ENCODE results near the gene ACTC1.

ACTC1 gene

DNA sequence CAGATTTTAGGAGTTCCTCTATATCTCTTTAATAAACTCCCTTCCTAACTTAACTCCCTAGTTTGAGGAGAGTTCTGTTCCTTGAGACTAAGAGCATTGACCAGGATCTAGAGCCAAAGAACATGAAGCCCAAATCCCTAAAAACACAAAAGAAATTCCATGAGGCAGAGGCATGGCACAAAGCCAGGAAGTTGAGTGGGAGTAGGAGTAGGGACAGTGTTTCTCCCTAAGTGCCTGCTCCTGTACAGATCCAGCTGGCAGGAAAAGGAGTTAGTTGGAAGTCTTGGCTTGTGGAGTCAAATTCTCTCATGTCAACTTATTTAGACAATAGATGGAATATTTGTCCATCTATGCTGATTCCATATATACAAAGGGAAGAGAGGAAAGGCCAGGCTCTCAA is 11.4 kb downstream of the ACTC1 start:
- Mint-ChIP-seq H3K27me3 (peaks cover 23% of the 10 kb centered on the region), H3K36me3 (no peaks in the 10 kb centered on the region), H3K9me3 (peaks cover 10% of the 10 kb centered on the region), H3K4me1 (no peaks in the 10 kb centered on the region), H3K27ac (no peak overlapping the region), H3K4me3 (no peak overlapping the region)
- ATAC-seq: no peak

DNA sequence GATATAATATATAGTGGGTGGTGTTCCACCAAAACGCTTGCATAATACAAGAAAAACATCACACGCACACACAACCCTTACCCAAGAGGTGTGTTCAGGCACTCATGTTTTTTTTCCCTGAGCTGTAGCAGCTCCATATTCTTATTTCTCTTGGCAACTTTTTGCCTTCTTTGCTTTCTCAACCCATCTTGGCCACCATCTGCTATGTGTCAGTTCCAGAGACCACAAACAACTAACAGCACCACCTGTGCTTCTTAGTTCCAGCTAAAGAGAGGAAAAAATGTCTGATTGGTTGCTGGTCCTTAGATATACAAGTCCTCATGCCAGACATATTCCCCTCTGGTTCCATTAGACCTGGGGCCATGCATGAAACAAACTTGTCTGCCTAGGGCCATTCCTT is 11.9 kb downstream of the ACTC1 start:
- H3K4me1 Mint-ChIP-seq: no peaks in the 10 kb centered on the region
- H3K36me3 Mint-ChIP-seq: no peaks in the 10 kb centered on the region
- H3K27ac Mint-ChIP-seq: no peak overlapping the region
- no peak for ATAC-seq
- H3K4me3 Mint-ChIP-seq: no peak overlapping the region
- H3K27me3 Mint-ChIP-seq: peaks cover 21% of the 10 kb centered on the region
- peaks cover 10% of the 10 kb centered on the region for H3K9me3 Mint-ChIP-seq

DNA sequence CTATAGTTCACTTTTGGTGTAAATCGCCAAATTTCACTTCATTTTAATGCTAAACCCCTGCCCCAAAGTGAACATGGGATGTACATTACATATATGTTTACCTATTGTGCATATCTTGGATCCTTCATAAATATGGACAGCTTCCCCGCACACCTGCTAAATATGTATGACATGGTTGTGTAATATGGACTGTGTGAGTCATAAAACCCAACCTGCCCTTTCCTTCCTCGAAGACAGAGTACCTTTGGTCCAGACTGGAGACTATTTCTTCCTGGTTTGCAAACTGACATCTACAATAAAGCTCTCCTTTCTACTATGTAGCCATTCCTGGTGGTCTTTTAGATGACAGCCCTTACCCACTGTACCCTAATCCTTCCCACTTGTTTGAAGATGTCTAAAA is 12.4 kb downstream of the ACTC1 start:
- no peak overlapping the region for H3K27ac Mint-ChIP-seq
- no peaks in the 10 kb centered on the region for H3K4me1 Mint-ChIP-seq
- no peak for ATAC-seq
- H3K4me3 Mint-ChIP-seq: no peak overlapping the region
- peaks cover 10% of the 10 kb centered on the region for H3K9me3 Mint-ChIP-seq
- H3K27me3 Mint-ChIP-seq: peaks cover 21% of the 10 kb centered on the region
- H3K36me3 Mint-ChIP-seq: no peaks in the 10 kb centered on the region

DNA sequence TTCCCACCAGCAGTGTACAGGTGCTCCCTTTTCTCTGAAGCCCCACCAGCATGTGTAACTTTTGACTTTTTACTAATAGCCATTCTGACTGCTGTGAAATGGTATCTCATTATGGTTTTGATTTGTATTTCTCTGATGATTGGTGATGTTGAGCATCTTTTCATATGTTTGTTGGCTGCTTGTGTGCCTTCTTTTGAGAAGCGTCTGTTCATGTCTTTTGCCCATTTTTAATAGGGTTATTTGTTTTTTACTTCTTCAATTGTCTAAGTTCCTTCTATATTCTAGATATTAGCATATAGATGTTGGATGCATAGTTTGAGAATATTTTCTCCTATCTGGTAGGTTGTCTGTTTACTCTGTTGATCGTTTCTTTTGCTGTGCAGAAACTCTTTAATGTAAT is 14.6 kb downstream of the ACTC1 start:
- Mint-ChIP-seq H3K27me3 (peaks cover 17% of the 10 kb centered on the region), H3K27ac (no peak overlapping the region), H3K9me3 (peaks cover 10% of the 10 kb centered on the region), H3K36me3 (no peaks in the 10 kb centered on the region), H3K4me1 (no peaks in the 10 kb centered on the region), H3K4me3 (no peak overlapping the region)
- ATAC-seq: no peak

DNA sequence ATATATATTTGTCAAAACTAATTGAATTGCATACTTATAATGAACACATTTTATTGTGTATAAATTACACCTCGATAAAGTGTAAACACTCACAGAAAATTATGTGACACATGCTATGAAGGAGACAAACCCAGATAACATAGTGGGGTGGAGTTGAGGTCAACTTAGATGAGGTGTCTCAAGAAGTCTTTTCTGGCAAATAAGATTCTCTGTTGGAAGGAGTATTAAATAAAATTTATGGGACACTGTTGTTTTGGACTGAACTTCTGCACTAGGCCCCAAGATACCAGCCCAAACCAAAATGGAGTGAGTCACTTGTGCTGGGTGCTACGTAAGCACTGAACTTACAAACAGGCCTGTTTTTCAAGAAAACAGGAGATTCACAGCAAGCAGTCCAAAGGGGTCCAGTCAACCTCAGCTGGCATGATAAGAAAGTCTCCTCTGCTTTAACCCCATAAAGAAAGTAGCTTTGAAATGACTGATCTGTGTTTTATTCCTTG is 18.7 kb downstream of the ACTC1 start:
- no peaks in the 10 kb centered on the region for H3K4me1 Mint-ChIP-seq
- ATAC-seq: no peak
- H3K4me3 Mint-ChIP-seq: no peak overlapping the region
- H3K27ac Mint-ChIP-seq: no peak overlapping the region
- peaks cover 10% of the 10 kb centered on the region for H3K9me3 Mint-ChIP-seq
- peaks cover 7% of the 10 kb centered on the region for H3K27me3 Mint-ChIP-seq
- H3K36me3 Mint-ChIP-seq: no peaks in the 10 kb centered on the region

DNA sequence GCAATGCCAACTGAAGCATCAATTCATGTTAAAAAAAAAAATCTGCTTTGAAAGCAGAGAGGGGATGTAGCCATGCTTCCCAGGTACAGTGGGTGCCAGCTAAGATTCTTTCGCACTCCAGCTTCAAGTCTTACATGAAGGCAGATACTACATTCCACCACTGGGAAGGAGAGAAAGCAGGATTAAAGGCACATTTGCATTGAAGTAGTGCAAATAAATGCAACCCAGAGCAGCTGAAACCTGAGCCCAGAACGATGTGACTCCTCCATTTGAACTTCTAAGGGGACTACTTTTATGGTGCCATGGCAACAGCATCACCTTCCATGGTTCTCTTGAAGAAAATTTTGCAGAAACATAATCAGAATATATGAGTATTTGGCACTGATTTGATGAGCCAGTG is 21.4 kb downstream of the ACTC1 start:
- Mint-ChIP-seq H3K36me3 (no peaks in the 10 kb centered on the region), H3K4me1 (no peaks in the 10 kb centered on the region), H3K27me3 (peaks cover 27% of the 10 kb centered on the region), H3K4me3 (no peak overlapping the region), H3K9me3 (no peaks in the 10 kb centered on the region), H3K27ac (no peak overlapping the region)
- no peak for ATAC-seq

DNA sequence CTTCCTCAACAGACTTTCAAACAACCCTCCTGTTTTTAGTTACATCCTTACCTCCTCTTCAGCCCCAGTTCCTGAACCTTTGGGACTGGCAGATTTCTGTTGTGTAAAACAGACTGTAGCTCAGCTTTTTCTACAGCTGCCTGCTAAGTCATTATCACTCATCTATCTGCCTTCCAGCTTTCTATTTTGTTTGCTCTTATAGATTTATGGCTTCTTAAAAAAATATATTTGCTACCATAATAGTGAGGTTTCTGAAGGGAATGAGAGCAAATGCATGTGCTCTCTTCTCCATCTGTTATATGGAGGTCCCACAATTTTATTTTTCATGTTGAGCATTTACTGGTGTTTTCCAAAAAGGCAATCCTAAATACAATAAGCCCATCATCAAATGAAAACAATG is 22.3 kb downstream of the ACTC1 start:
- no peaks in the 10 kb centered on the region for H3K9me3 Mint-ChIP-seq
- no peak overlapping the region for H3K4me3 Mint-ChIP-seq
- H3K27ac Mint-ChIP-seq: no peak overlapping the region
- H3K36me3 Mint-ChIP-seq: no peaks in the 10 kb centered on the region
- H3K4me1 Mint-ChIP-seq: no peaks in the 10 kb centered on the region
- ATAC-seq: no peak
- H3K27me3 Mint-ChIP-seq: peaks cover 27% of the 10 kb centered on the region

DNA sequence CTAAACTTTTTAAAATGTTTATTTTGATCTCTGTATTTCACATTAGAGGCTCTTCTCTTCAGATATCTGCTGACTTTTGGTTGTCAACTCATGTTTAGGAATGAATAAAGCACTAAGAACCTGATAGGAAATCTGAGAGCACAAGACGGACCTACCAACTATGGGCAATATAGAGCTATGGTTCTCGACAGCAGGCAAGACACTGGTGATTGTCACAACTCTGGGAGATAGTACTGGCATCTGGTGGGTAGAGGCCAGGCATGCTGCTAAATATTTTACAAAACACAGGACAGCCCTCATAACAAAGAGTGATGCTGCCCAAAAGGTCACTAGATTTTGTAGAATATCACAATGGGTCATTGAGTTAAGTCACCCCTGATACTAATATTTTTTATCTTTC is 23.0 kb downstream of the ACTC1 start:
- Mint-ChIP-seq H3K27me3 (peaks cover 27% of the 10 kb centered on the region), H3K4me3 (no peak overlapping the region), H3K36me3 (no peaks in the 10 kb centered on the region), H3K9me3 (no peaks in the 10 kb centered on the region), H3K27ac (no peak overlapping the region), H3K4me1 (no peaks in the 10 kb centered on the region)
- no peak for ATAC-seq

DNA sequence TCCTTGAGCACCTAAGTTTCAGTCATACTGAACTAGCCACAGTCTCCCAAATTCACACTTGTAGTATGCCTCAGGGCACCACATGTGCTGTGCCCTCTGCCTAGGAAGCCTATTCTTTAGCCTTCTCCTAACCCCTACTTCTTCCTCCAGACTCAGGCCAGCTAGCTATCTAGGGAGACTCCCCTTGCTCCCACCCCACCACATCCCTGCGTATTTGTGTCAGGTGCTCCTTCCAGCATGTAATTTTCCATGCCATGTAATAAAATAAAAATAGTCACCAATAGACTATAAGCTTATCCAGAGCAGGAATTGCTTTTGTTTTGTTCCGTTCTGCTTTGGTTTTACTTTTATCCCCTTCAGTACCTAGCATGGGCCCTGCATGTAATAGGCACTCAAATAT is 25.6 kb downstream of the ACTC1 start:
- H3K27me3 Mint-ChIP-seq: peaks cover 27% of the 10 kb centered on the region
- no peak overlapping the region for H3K27ac Mint-ChIP-seq
- H3K4me3 Mint-ChIP-seq: no peak overlapping the region
- H3K36me3 Mint-ChIP-seq: no peaks in the 10 kb centered on the region
- H3K9me3 Mint-ChIP-seq: no peaks in the 10 kb centered on the region
- no peaks in the 10 kb centered on the region for H3K4me1 Mint-ChIP-seq
- no peak for ATAC-seq

DNA sequence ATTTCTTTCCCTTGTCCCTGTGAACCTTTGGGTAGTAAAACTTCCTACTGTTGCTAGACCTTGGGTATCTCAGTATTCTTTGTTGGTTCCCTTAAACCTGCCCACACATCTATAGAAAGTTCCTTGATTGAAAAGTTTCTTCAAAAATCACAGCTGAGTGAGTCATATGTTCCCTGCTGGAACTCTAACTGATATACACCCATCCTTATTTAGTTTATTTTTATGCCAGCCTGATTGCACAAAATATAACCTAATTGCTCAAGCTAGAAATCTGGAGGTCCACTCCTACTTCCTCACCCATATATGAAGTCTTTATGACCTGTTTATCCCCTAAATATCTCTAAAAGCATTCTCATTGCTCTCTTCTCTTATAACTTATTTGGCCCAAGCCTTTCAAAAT is 26.8 kb downstream of the ACTC1 start:
- H3K9me3 Mint-ChIP-seq: no peaks in the 10 kb centered on the region
- H3K27ac Mint-ChIP-seq: no peak overlapping the region
- H3K36me3 Mint-ChIP-seq: no peaks in the 10 kb centered on the region
- H3K4me1 Mint-ChIP-seq: no peaks in the 10 kb centered on the region
- H3K27me3 Mint-ChIP-seq: peaks cover 27% of the 10 kb centered on the region
- H3K4me3 Mint-ChIP-seq: no peak overlapping the region
- no peak for ATAC-seq

DNA sequence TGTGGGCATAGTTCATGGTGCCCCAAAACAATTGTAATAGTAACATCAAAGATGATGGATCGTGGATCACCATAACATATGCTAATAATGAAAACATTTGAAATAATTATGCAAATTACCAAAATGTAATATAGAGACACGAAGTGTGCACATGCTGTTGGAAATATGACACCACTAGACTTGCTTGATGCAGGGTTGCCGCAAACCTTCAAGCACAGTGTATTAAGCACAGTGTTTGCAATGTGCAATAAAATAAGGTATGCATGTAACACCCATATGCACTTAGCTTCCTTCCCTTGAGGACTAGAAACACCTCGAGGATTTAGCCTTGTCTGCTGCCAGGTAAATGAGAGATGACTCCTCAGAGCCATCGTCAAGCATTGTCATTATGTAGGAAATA is 29.6 kb downstream of the ACTC1 start:
- Mint-ChIP-seq H3K9me3 (no peaks in the 10 kb centered on the region), H3K4me3 (no peak overlapping the region), H3K27me3 (peaks cover 20% of the 10 kb centered on the region), H3K4me1 (no peaks in the 10 kb centered on the region), H3K27ac (no peak overlapping the region), H3K36me3 (no peaks in the 10 kb centered on the region)
- ATAC-seq: no peak

DNA sequence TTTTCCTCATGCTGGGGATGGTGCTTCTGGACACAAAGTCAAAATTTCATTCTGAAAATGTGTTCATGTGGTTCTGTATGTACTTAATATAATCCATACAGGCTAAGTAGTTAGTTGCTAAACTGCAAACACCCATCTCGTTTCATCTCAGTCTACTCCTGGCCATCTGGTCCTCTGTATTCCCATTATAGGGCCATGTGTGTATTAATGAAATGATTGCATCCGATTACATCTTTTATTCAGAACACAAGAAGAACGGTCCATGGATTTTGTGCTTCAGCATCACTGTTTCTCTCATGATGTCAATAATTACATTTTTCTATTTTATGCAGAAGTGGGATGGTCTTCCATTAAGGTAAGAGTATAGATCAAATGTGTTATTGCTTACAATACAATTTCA is 34.4 kb downstream of the ACTC1 start:
- H3K4me1 Mint-ChIP-seq: no peaks in the 10 kb centered on the region
- ATAC-seq: no peak
- no peak overlapping the region for H3K4me3 Mint-ChIP-seq
- H3K9me3 Mint-ChIP-seq: no peaks in the 10 kb centered on the region
- H3K27ac Mint-ChIP-seq: no peak overlapping the region
- H3K27me3 Mint-ChIP-seq: peaks cover 44% of the 10 kb centered on the region
- no peaks in the 10 kb centered on the region for H3K36me3 Mint-ChIP-seq

DNA sequence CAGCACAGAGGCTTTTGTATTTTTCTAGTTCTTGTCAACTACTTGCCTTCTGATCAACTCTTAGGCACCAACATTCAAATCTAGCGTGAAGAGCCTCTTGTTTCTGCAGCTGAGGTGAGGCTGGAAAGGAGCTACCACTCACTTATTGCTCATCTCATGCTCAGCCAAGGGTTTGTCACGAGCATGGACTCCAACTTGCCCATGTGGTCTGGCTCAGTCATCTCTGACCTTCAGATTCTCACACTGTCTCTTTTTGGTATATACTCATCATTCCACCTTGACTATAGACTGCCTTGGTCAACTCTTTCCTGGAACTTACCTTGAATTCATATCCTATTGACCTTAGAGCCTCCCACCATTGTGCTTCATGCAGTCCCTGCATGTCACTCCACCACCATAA is 35.4 kb downstream of the ACTC1 start:
- no peak overlapping the region for H3K27ac Mint-ChIP-seq
- H3K36me3 Mint-ChIP-seq: no peaks in the 10 kb centered on the region
- peaks cover 53% of the 10 kb centered on the region for H3K27me3 Mint-ChIP-seq
- no peak overlapping the region for H3K4me3 Mint-ChIP-seq
- no peak for ATAC-seq
- no peaks in the 10 kb centered on the region for H3K9me3 Mint-ChIP-seq
- peaks cover 5% of the 10 kb centered on the region for H3K4me1 Mint-ChIP-seq

DNA sequence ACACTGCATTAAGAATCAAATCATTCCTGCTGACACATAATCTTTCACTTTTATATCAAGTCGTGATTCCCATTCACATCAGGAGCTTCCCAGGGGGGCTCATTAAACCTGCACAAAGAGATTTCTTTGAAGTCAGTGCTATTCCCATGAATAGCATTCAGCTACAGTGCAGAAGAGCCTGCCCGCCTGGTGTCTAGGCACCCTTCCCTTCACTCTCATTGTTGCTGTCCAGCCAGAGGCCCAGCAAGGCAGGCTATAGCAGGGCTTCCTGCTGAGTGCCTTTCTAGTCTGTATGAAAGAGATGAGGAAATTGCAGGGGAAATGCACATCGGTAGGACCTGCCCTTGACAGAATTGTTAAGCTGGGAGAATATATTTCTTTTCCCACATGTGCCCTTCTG is 36.0 kb downstream of the ACTC1 start:
- Mint-ChIP-seq H3K27me3 (peaks cover 55% of the 10 kb centered on the region), H3K4me3 (no peak overlapping the region), H3K4me1 (peaks cover 6% of the 10 kb centered on the region), H3K9me3 (no peaks in the 10 kb centered on the region), H3K27ac (no peak overlapping the region), H3K36me3 (no peaks in the 10 kb centered on the region)
- ATAC-seq: no peak

DNA sequence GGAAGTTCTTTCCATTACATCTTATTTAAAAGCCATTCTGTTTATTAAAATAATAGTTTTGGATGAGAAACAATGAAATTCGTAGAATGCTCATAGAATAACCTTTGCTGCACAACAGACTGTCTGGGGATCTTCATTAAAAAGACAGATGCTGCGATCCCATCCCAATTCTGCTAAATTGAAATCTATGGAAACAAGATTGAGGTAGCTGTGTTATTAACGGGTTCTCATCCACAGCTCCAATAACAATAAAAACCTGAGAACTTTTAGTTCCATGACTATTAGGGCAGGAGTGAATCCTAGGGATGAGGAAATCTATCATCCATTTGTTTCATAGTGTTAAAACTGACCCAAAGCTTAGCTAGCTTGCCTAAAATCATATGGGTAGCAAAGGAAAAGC is 38.1 kb downstream of the ACTC1 start:
- peaks cover 74% of the 10 kb centered on the region for H3K27me3 Mint-ChIP-seq
- no peaks in the 10 kb centered on the region for H3K9me3 Mint-ChIP-seq
- no peaks in the 10 kb centered on the region for H3K36me3 Mint-ChIP-seq
- peaks cover 12% of the 10 kb centered on the region for H3K4me1 Mint-ChIP-seq
- ATAC-seq: no peak
- H3K27ac Mint-ChIP-seq: no peak overlapping the region
- H3K4me3 Mint-ChIP-seq: no peak overlapping the region

DNA sequence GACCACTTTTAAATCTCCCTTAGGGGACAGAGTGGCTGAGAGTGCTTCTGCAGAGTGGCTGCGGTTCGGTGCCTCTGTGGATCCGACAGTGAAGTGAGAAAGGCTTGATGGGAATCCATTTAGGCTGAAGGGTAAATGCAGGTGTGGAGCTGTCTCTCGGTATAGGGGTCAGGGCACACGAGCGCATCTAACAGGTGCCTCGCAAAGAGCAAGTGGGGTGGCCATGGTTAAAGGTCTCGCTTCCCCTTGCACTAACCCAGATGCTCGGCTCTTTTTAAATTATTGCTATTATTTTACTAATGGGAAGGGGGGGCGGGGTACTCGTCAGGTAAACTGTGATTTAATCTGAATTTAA is 40.0 kb downstream of the ACTC1 start:
- H3K9me3 Mint-ChIP-seq: no peaks in the 10 kb centered on the region
- no peak overlapping the region for H3K27ac Mint-ChIP-seq
- ATAC-seq: no peak
- H3K36me3 Mint-ChIP-seq: no peaks in the 10 kb centered on the region
- H3K27me3 Mint-ChIP-seq: peaks cover 71% of the 10 kb centered on the region
- H3K4me3 Mint-ChIP-seq: no peak overlapping the region
- peaks cover 12% of the 10 kb centered on the region for H3K4me1 Mint-ChIP-seq
